GM21717 (cell line): ENCODE measurements around the gene SHPK.

ENCODE experiments used
- ATAC-seq: cut with Tn5 transposase; IDR thresholded peaks from one replicate; pipeline ENCODE4 v1.9.1; 2021; ENCODE audit warnings: mild to moderate bottlenecking, moderate library complexity; ENCODE audit not compliant: unreplicated experiment

The SHPK gene

GRCh38 chr17:3636154-3636907 is at the start of gene SHPK, which contains the start of gene CTNS:
TSS of gene SHPK (minus strand) at chr17:3636250. CDS start at chr17:3636219, 31 bp downstream.
TSS of gene CTNS (plus strand) at chr17:3636760. CDS start at chr17:3640207, 3,447 bp downstream.
- peak; percentile 92 for ATAC-seq

GRCh38 chr17:3685174-3685573 is 49.1 kb upstream of the SHPK start:
- ATAC-seq: no peak

- no peak for ATAC-seq
Observed at GRCh38 chr17:3683054-3683511, 47.0 kb upstream of the SHPK start.

- no peak for ATAC-seq
Observed at GRCh38 chr17:3682033-3682432, 46.0 kb upstream of the SHPK start.

- no peak for ATAC-seq
Observed at GRCh38 chr17:3681565-3681964, 45.5 kb upstream of the SHPK start.

- no peak for ATAC-seq
Observed at GRCh38 chr17:3681057-3681456, 45.0 kb upstream of the SHPK start.

GRCh38 chr17:3679531-3680126 is 43.6 kb upstream of the SHPK start:
- no peak for ATAC-seq

- no peak for ATAC-seq
Observed at GRCh38 chr17:3678821-3679530, 42.9 kb upstream of the SHPK start.

- ATAC-seq: no peak
Observed at GRCh38 chr17:3678095-3678820, 42.2 kb upstream of the SHPK start.

GRCh38 chr17:3675886-3676285 is 39.8 kb upstream of the SHPK start:
- ATAC-seq: no peak

GRCh38 chr17:3672571-3672970 is 36.5 kb upstream of the SHPK start:
- no peak for ATAC-seq

- ATAC-seq: no peak
Observed at GRCh38 chr17:3669548-3669947, 33.5 kb upstream of the SHPK start.

- peak; percentile 21 for ATAC-seq
Observed at GRCh38 chr17:3669085-3669347, 33.0 kb upstream of the SHPK start.

GRCh38 chr17:3668279-3669084 is 32.4 kb upstream of the SHPK start, which contains the start of the genes EMC6 and TAX1BP3:
TSS of gene EMC6 (plus strand) at chr17:3668812. CDS start at chr17:3669147, 335 bp downstream.
TSS of gene TAX1BP3 (minus strand) at chr17:3668578. CDS start at chr17:3668526, 52 bp downstream.
- peak; percentile 74 for ATAC-seq

- ATAC-seq: peak; percentile 6
Observed at GRCh38 chr17:3667366-3668278, 31.6 kb upstream of the SHPK start.

GRCh38 chr17:3666516-3666915 is 30.5 kb upstream of the SHPK start:
- ATAC-seq: no peak

- ATAC-seq: no peak
Observed at GRCh38 chr17:3665834-3666233, 29.8 kb upstream of the SHPK start.

GRCh38 chr17:3663102-3664011 is 27.3 kb upstream of the SHPK start:
- no peak for ATAC-seq
